ENCODE measurements around the gene LIPA.

Gene LIPA

GRCh38 chr10:89238956-89239644 lies 12.5 kb downstream of the LIPA start:
- DNase-seq: no peak

- no peak for DNase-seq
Observed at GRCh38 chr10:89237849-89238248, 13.7 kb downstream of the LIPA start.

- no peak for DNase-seq
Observed at GRCh38 chr10:89236226-89236797, 15.3 kb downstream of the LIPA start.

GRCh38 chr10:89235073-89235798 lies 16.3 kb downstream of the LIPA start:
- DNase-seq: no peak

GRCh38 chr10:89233033-89233432 lies 18.5 kb downstream of the LIPA start:
- no peak for DNase-seq

GRCh38 chr10:89228962-89229361 lies 22.6 kb downstream of the LIPA start:
- DNase-seq: no peak

GRCh38 chr10:89228146-89228545 lies 23.4 kb downstream of the LIPA start:
- DNase-seq: no peak

GRCh38 chr10:89226891-89227290 lies 24.7 kb downstream of the LIPA start:
- DNase-seq: no peak

GRCh38 chr10:89224739-89225443 lies 26.7 kb downstream of the LIPA start:
- DNase-seq: no peak

- no peak for DNase-seq
Observed at GRCh38 chr10:89221919-89222318, 29.7 kb downstream of the LIPA start.

GRCh38 chr10:89219513-89220218 lies 31.9 kb downstream of the LIPA start:
- DNase-seq: no peak

GRCh38 chr10:89217057-89217990 lies 34.3 kb downstream of the LIPA start:
- peak; percentile 51 for DNase-seq

GRCh38 chr10:89216056-89216455 lies 35.5 kb downstream of the LIPA start:
- DNase-seq: no peak

- DNase-seq: no peak
Observed at GRCh38 chr10:89215511-89215910, 36.1 kb downstream of the LIPA start.

- DNase-seq: no peak
Observed at GRCh38 chr10:89214566-89215165, 36.9 kb downstream of the LIPA start.

GRCh38 chr10:89213191-89213808 lies 38.3 kb downstream of the LIPA start:
- DNase-seq: peak; percentile 36

- DNase-seq: no peak
Observed at GRCh38 chr10:89210794-89211425, 40.7 kb downstream of the LIPA start.

GRCh38 chr10:89209718-89210117 lies 41.9 kb downstream of the LIPA start:
- no peak for DNase-seq

- DNase-seq: peak; percentile 6
Observed at GRCh38 chr10:89207801-89208551, 43.6 kb downstream of the LIPA start.
